HG03095 (cell line): ENCODE measurements around the gene ASPHD1.
"Not testable (repeated sequence)": the region's sequence is repeated elsewhere in the genome, so short reads cannot be mapped to it uniquely, and the experiment has no call there.

Experiments
- ATAC-seq: cut with Tn5 transposase; IDR thresholded peaks from one replicate; pipeline ENCODE4 v1.9.1; 2021; ENCODE audit warnings: moderate library complexity; ENCODE audit not compliant: unreplicated experiment

Gene ASPHD1

GRCh38 chr16:29906520-29907244, 6.4 kb downstream of the ASPHD1 start:
- ATAC-seq: no peak

- ATAC-seq: no peak
These were observed 7.7 kb downstream of the ASPHD1 start for GRCh38 chr16:29907973-29908372.

DNA sequence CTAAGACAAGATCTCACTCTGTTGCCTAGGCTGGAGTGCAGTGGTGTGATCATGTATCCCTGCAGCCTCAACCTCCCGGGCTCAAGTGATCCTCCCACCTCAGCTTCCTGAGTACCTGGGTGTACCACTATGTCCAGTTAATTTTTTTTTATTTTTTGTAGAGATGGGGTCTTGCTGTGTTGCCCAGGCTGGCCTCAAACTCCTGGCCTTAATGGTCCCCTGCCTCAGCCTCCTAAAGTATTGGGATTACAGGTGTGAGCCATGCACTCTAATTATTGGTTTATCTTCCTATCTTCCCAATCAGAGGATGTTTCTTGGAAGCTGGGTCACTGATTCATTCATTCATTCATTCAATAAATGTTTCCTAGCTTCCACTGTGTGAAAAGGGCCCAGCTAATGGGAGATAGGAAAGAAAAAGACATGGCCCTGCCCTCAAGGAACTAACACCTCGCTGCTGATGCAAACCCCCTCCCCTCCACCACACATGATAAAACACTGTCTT, 8.5 kb downstream of the ASPHD1 start:
- ATAC-seq: no peak

DNA sequence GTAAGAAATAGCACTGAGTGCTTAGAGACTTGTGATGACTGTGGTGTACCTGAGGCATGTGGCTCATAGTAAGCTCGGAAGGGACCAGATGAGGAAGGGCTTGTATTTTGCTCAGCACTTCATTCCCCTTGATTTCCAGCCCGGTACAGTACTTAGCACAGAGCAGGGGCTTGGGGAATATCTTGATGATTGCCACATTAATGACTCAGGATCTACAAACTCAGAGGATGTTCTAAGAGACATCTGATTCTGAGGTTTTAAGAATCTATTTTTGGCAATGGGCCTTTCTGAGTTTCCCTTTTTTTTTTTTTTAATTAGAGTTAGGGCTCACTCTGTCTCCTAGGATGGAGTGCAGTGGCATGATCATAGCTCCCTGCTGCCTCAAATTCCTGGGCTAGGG, 9.1 kb downstream of the ASPHD1 start:
- ATAC-seq: no peak

DNA sequence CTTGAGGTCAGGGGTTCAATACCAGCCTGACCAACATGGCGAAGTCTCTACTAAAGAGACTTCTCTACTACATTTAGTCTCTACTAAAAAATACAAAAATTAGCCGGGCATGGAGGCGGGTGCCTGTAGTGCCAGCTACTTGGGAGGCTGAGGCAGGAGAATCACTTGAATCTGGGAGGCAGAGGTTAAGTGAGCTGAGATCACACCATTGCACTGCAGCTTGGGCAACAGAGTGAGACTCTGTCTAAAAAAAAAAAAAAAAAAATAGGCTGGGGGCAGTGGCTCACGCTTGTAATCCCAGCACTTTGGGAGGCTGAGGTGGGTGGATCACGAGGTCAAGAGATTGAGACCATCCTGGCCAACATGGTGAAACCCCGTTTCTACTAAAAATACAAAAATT, 9.6 kb downstream of the ASPHD1 start:
- ATAC-seq: not testable (repeated sequence)

GRCh38 chr16:29910819-29911675, 10.8 kb downstream of the ASPHD1 start:
- ATAC-seq: no peak

- no peak for ATAC-seq
These were observed 11.4 kb downstream of the ASPHD1 start for GRCh38 chr16:29911676-29912010.

DNA sequence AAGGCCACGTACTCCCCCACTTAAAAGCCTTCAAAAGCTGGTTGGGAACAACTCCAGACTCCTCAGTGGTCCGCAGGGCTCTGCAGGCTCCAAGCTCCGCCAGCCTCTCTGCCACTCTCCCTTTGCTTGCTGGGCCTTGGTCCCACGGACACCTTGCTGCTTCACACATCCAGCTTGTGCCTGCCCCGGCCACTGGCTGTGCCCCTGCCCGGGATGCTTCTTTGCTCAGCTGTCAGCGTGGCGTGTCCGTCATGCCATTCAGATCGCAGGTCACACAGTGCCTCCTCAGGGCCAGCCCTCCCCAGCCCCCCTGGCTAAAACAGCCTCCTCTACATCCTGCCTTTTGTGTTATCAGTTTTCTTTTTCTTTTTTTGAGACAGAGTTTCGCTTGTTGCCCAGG, 11.8 kb downstream of the ASPHD1 start:
- ATAC-seq: no peak

- ATAC-seq: no peak
These were observed 13.2 kb downstream of the ASPHD1 start for GRCh38 chr16:29913514-29913913.

- ATAC-seq: no peak
These were observed 15.4 kb downstream of the ASPHD1 start for GRCh38 chr16:29915590-29916247.

DNA sequence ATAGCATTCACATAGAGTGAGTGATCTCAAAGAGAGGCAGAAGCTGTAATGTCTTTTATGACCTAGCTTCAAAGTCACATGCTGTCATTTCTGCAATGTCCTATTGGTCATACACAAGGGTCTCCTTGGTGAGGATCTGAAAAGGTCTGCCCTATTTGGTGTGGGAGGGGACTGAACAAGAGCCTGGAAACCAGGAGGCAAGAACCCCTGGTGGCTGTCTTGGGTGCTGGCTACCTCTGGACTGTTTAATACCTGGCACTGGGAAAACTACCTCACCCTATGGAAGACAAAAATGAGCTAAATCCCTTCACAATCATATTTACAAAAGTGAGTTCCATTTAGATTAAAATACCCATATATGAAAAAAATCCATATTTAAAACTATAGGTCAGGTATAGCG, 16.7 kb downstream of the ASPHD1 start:
- ATAC-seq: no peak

DNA sequence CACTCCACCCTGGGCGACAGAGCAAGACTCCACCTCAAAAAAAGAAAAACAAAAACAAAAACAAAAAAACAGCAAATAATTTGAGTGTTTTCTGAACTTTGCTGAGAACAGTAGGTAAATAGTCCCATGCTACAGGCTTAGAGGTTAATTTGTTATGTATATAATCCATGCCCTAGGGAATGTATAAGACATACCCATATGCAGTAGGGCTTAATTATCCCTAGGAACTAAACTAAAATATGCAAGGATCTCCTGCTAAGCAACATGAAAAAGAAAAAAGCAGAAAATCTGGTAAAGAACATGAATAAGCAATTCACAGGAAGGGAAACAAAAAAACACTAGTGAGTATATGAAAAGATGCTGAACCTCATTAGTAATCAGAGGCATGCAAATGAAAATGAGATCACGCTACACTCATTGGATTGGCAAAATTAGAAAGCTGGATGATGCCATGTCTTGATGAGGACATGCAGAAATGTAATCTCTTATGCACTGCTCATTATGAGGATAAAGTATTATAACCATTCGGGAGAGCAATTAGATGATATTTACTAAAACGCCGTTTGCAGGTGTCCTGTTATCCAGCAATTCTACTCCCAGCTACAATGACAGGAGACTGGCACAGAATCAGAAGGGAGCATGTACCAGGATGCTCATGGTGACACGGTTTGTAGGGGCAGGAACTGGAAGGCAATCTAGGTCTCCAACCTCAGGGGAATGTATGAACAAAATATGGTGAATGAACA, 20.2 kb downstream of the ASPHD1 start:
- ATAC-seq: no peak

DNA sequence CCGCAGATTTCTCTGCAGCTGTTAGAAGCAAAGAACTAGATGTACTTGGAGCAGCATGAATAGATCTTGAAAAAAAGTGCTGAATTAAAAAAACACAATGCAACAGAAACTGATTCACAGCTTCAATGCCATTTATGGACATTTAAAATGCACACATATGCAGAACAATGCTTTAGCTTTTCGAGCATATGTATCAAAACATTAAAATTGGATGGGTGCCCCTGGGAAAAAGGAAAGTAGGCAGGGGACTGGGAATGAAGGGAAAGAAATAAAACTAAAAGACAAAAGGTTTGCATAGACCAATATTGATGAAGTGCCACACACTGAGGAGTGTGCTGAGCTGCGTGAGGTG, 20.7 kb downstream of the ASPHD1 start:
- ATAC-seq: no peak

DNA sequence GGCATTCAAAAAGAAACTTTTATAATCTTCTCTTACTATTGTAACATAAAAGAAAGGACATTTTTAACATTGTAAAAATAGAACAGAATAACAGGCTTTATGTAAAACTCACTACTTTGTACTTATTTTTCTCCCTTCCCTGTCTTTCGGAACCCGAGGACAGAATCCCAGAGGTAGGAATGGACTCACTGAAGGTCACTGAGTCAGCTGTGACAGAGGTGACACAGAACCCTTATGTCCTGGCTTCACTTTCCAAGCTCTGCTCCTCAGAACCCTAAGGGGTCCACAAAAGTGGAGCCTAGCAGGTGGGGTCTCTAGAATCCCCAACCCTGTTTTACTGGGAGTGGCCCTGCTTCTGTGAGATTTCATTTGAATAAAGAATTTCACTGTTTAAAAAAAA, 22.0 kb downstream of the ASPHD1 start:
- ATAC-seq: no peak

- no peak for ATAC-seq
These were observed 22.8 kb downstream of the ASPHD1 start for GRCh38 chr16:29922986-29923501.

DNA sequence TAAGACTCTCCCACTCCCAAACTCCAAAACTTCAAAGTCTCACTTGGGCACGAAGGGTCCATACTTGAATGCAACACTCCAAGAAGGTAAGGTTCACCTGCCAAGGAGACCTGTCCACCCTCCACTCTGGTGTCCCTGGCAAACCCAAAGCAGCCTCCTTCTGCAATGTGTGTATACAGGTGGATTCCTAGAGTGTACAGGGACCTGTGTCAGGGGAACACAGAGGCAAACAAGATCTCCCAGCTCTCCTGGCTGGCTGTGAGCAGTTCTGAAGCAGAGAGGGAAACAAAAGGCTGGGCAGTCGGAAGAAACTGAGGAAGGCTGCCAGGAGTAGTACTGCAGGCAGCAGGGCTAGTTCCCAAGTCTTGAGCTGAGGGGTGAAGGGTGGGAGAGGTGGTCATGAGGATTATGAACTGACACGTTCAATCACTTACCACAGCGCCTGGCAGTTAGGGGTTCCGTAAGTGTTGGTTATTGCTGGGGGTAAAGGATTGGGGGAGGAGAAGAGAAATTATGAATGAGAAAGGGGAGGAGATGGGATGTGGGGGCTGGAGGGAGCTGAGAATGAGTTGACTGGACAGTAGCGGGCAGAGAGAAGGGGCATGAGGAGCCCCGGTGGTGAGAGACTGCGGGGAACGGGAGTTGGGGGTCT, 24.9 kb downstream of the ASPHD1 start:
- no peak for ATAC-seq

DNA sequence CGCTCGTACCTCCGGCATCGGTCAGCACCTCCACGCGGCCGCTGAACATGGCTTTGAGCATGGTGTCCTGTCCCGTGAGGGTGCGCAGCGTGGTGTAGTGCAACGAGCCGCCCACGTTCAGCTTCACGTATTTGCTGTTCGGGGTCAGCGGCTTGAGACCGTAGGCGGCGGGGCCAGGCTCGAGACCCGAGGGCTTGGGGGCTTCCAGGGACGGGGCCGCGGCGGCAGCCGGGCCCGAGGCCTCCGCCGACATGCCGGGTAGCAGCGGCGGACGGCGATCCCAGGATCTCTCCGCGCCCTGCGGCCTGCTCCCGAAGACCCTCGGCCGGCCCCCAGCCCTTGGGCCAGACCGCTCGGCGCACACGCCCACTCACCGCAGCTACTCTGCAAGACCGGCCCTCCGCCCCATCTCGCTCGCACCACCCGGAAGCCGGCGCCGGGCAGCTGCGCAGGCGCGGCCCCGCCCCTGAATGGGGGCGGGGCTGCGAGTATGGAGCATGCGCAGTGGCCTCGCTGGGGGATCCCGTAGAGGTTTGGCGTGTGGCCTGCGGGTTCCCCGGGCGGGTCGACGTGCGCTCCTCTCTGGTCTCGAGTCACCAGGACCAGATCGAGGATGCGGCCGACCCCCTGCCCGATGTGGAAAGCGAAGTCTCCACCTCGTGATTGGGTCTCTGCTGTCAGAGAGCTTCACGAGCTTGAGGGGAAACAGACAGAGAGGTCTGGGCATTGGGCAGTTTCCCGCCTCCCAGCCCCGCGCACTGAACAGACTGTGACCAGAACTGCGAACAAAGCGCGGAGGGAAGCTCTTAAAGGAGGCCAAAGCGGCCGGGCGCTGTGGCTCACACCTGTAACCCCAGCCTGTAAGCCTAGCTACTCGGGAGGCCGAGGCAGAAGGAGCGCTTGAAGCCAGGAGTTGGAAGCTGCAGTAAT, 25.8 kb downstream of the ASPHD1 start, which contains the start of gene KCTD13:
KCTD13 (minus strand) TSS at position 446 of the 930 bp plus-strand sequence; CDS start at position 253, 193 bp downstream.
- peak; percentile 76 for ATAC-seq

DNA sequence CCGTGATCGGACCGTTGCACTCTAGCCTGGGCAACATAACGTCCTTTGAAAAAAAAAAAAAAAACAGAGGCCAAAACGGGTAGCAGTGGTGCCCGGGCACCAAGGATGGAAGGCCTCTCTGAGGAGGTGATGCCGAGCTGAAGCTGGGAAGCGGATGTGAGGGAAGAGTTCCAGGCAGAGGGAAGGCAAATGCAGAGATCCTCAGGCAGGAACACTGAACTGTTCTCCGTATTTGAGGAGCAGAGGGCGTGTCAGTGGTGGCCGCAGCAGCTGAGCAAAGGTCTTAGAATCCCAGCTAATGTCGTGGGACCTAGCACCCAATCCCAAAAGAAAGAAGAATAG, 26.4 kb downstream of the ASPHD1 start:
- no peak for ATAC-seq
